Measurements from ENCODE around the gene KRTAP9-9. TPM values are rescaled to one million over a fixed set of nuclear protein-coding genes. Genes with fewer than 3 reads are reported as not detected.
"Not testable (repeated sequence)": the region's sequence is repeated elsewhere in the genome, so short reads cannot be mapped to it uniquely, and the experiment has no call there.

Gene KRTAP9-9
- polyA plus RNA-seq, 1 donor from 2014 or later, result not detected

- Histone ChIP-seq H3K27me3 (ENCODE audit: insufficient read depth, low read depth, low read length) (no peaks in the 10 kb centered on the region), H3F3A (ENCODE audit: insufficient read depth, low read length, poor library complexity, severe bottlenecking) (no peaks in the 10 kb centered on the region), H4K20me1 (ENCODE audit: insufficient read depth) (no peaks in the 10 kb centered on the region), H3K36me3 (ENCODE audit: insufficient read depth, low read length) (no peaks in the 10 kb centered on the region), H3K4me2 (ENCODE audit: low read length) (no peak overlapping the region), H3K9me3 (ENCODE audit: low read length) (no peaks in the 10 kb centered on the region), H3K9ac (ENCODE audit: low read length) (no peak overlapping the region), H2AFZ (ENCODE audit: low read depth, low read length) (no peak overlapping the region), H3K79me2 (replicated peaks; ENCODE audit: insufficient read depth, low read length) (no peaks in the 10 kb centered on the region), H3K27ac (ENCODE audit: low read length) (no peak overlapping the region), H3K4me3 (ENCODE audit: low read length) (no peak overlapping the region), H3K9me2 (ENCODE audit: insufficient read depth, low read length) (no peaks in the 10 kb centered on the region)
- TF ChIP-seq REST (IDR thresholded peaks at IDR 0.05; ENCODE audit: borderline replicate concordance), result no peak
- TF ChIP-seq EZH2 (IDR thresholded peaks at IDR 0.05; ENCODE audit: borderline replicate concordance, insufficient read depth, low read length, poor library complexity, severe bottlenecking), result no peak
- TF ChIP-seq MXI1 (conservative IDR thresholded peaks at IDR 0.05; ENCODE audit: poor library complexity, severe bottlenecking), result no peak
- no peak for TF ChIP-seq POLR2AphosphoS5 (IDR thresholded peaks at IDR 0.05)
- no peak for TF ChIP-seq SMC3 (conservative IDR thresholded peaks at IDR 0.05; ENCODE audit: poor library complexity)
- no peak for TF ChIP-seq CTCF (IDR thresholded peaks at IDR 0.05; ENCODE audit: poor library complexity, severe bottlenecking)
- no peak for TF ChIP-seq TAF1 (IDR thresholded peaks at IDR 0.05; ENCODE audit: low read depth)
- TF ChIP-seq RAD21 (conservative IDR thresholded peaks at IDR 0.05), result no peak
- no peak for TF ChIP-seq EP300 (conservative IDR thresholded peaks at IDR 0.05; ENCODE audit: poor library complexity, severe bottlenecking)
These were observed 25.1 kb upstream of the KRTAP9-9 start for GRCh38 chr17:41230094-41230493.

GRCh38 chr17:41231731-41232130 is 23.5 kb upstream of the KRTAP9-9 start:
- no peak overlapping the region for H3K4me3 ChIP-seq (ENCODE audit: low read length)
- no peaks in the 10 kb centered on the region for H3K27me3 ChIP-seq (ENCODE audit: insufficient read depth, low read depth, low read length)
- no peak overlapping the region for H2AFZ ChIP-seq (ENCODE audit: low read depth, low read length)
- no peaks in the 10 kb centered on the region for H4K20me1 ChIP-seq (ENCODE audit: insufficient read depth)
- H3K9ac ChIP-seq (ENCODE audit: low read length), result no peak overlapping the region
- no peaks in the 10 kb centered on the region for H3K9me2 ChIP-seq (ENCODE audit: insufficient read depth, low read length)
- H3K27ac ChIP-seq (ENCODE audit: low read length), result no peak overlapping the region
- H3K79me2 ChIP-seq (replicated peaks; ENCODE audit: insufficient read depth, low read length), result no peaks in the 10 kb centered on the region
- H3K9me3 ChIP-seq (ENCODE audit: low read length), result no peaks in the 10 kb centered on the region
- no peaks in the 10 kb centered on the region for H3K36me3 ChIP-seq (ENCODE audit: insufficient read depth, low read length)
- TF ChIP-seq CTCF (IDR thresholded peaks at IDR 0.05; ENCODE audit: poor library complexity, severe bottlenecking) (no peak), REST (IDR thresholded peaks at IDR 0.05; ENCODE audit: borderline replicate concordance) (no peak), SMC3 (conservative IDR thresholded peaks at IDR 0.05; ENCODE audit: poor library complexity) (no peak), EZH2 (IDR thresholded peaks at IDR 0.05; ENCODE audit: borderline replicate concordance, insufficient read depth, low read length, poor library complexity, severe bottlenecking) (no peak), TAF1 (IDR thresholded peaks at IDR 0.05; ENCODE audit: low read depth) (no peak), MXI1 (conservative IDR thresholded peaks at IDR 0.05; ENCODE audit: poor library complexity, severe bottlenecking) (no peak), POLR2AphosphoS5 (IDR thresholded peaks at IDR 0.05) (no peak), RAD21 (conservative IDR thresholded peaks at IDR 0.05) (no peak), EP300 (conservative IDR thresholded peaks at IDR 0.05; ENCODE audit: poor library complexity, severe bottlenecking) (no peak)
- H3F3A ChIP-seq (ENCODE audit: insufficient read depth, low read length, poor library complexity, severe bottlenecking), result no peaks in the 10 kb centered on the region
- H3K4me2 ChIP-seq (ENCODE audit: low read length), result no peak overlapping the region

GRCh38 chr17:41232399-41233105 is 22.6 kb upstream of the KRTAP9-9 start, which contains the start of gene KRTAP9-3:
Gene KRTAP9-3 (plus strand): TSS chr17:41232449. CDS start chr17:41232502, 53 bp downstream.
- not testable (repeated sequence) for H3K9me2 ChIP-seq (ENCODE audit: insufficient read depth, low read length); H3K9me3 ChIP-seq (ENCODE audit: low read length); H3K27ac ChIP-seq (ENCODE audit: low read length); H4K20me1 ChIP-seq (ENCODE audit: insufficient read depth); H3F3A ChIP-seq (ENCODE audit: insufficient read depth, low read length, poor library complexity, severe bottlenecking); H3K4me2 ChIP-seq (ENCODE audit: low read length); H3K9ac ChIP-seq (ENCODE audit: low read length); H3K4me3 ChIP-seq (ENCODE audit: low read length); H3K27me3 ChIP-seq (ENCODE audit: insufficient read depth, low read depth, low read length); H2AFZ ChIP-seq (ENCODE audit: low read depth, low read length); H3K36me3 ChIP-seq (ENCODE audit: insufficient read depth, low read length); H3K79me2 ChIP-seq (replicated peaks; ENCODE audit: insufficient read depth, low read length)
